ENCODE results near the gene MPG.

The MPG gene

GRCh38 chr16:97822-98221 is 19.8 kb downstream of the MPG start:
- no peak overlapping the region for H3K4me3 ChIP-seq (ENCODE audit: low read length)
- H3K36me3 ChIP-seq (ENCODE audit: control insufficient read depth, insufficient read depth, low read length): no peaks in the 10 kb centered on the region
- no peaks in the 10 kb centered on the region for H3K4me1 ChIP-seq (ENCODE audit: control insufficient read depth, insufficient read depth, low read length)
- H3K9me3 ChIP-seq (ENCODE audit: control insufficient read depth, low read length): no peaks in the 10 kb centered on the region
- no peaks in the 10 kb centered on the region for H3K27me3 ChIP-seq (ENCODE audit: control insufficient read depth, insufficient read depth, low read length)
- no peak overlapping the region for H3K9ac ChIP-seq (ENCODE audit: low read length)

GRCh38 chr16:100989-101388 is 23.0 kb downstream of the MPG start:
- no peaks in the 10 kb centered on the region for H3K27me3 ChIP-seq (ENCODE audit: control insufficient read depth, insufficient read depth, low read length)
- H3K36me3 ChIP-seq (ENCODE audit: control insufficient read depth, insufficient read depth, low read length): no peaks in the 10 kb centered on the region
- no peak overlapping the region for H3K4me3 ChIP-seq (ENCODE audit: low read length)
- H3K9ac ChIP-seq (ENCODE audit: low read length): no peak overlapping the region
- H3K4me1 ChIP-seq (ENCODE audit: control insufficient read depth, insufficient read depth, low read length): no peaks in the 10 kb centered on the region
- H3K9me3 ChIP-seq (ENCODE audit: control insufficient read depth, low read length): no peaks in the 10 kb centered on the region

GRCh38 chr16:101586-101985 is 23.6 kb downstream of the MPG start:
- Histone ChIP-seq H3K9ac (ENCODE audit: low read length) (no peak overlapping the region), H3K9me3 (ENCODE audit: control insufficient read depth, low read length) (no peaks in the 10 kb centered on the region), H3K4me3 (ENCODE audit: low read length) (no peak overlapping the region), H3K27me3 (ENCODE audit: control insufficient read depth, insufficient read depth, low read length) (no peaks in the 10 kb centered on the region), H3K4me1 (ENCODE audit: control insufficient read depth, insufficient read depth, low read length) (no peaks in the 10 kb centered on the region), H3K36me3 (ENCODE audit: control insufficient read depth, insufficient read depth, low read length) (no peaks in the 10 kb centered on the region)

- H3K4me3 ChIP-seq (ENCODE audit: low read length): no peak overlapping the region
- H3K27me3 ChIP-seq (ENCODE audit: control insufficient read depth, insufficient read depth, low read length): no peaks in the 10 kb centered on the region
- H3K9ac ChIP-seq (ENCODE audit: low read length): no peak overlapping the region
- H3K36me3 ChIP-seq (ENCODE audit: control insufficient read depth, insufficient read depth, low read length): no peaks in the 10 kb centered on the region
- H3K4me1 ChIP-seq (ENCODE audit: control insufficient read depth, insufficient read depth, low read length): no peaks in the 10 kb centered on the region
- no peaks in the 10 kb centered on the region for H3K9me3 ChIP-seq (ENCODE audit: control insufficient read depth, low read length)
Observed at GRCh38 chr16:102060-102855, 24.2 kb downstream of the MPG start.

GRCh38 chr16:104355-104754 is 26.3 kb downstream of the MPG start:
- Histone ChIP-seq H3K9ac (ENCODE audit: low read length) (no peak overlapping the region), H3K36me3 (ENCODE audit: control insufficient read depth, insufficient read depth, low read length) (no peaks in the 10 kb centered on the region), H3K4me3 (ENCODE audit: low read length) (no peak overlapping the region), H3K27me3 (ENCODE audit: control insufficient read depth, insufficient read depth, low read length) (no peaks in the 10 kb centered on the region), H3K4me1 (ENCODE audit: control insufficient read depth, insufficient read depth, low read length) (no peaks in the 10 kb centered on the region), H3K9me3 (ENCODE audit: control insufficient read depth, low read length) (no peaks in the 10 kb centered on the region)

- H3K36me3 ChIP-seq (ENCODE audit: control insufficient read depth, insufficient read depth, low read length): no peaks in the 10 kb centered on the region
- H3K9ac ChIP-seq (ENCODE audit: low read length): no peak overlapping the region
- no peaks in the 10 kb centered on the region for H3K27me3 ChIP-seq (ENCODE audit: control insufficient read depth, insufficient read depth, low read length)
- H3K9me3 ChIP-seq (ENCODE audit: control insufficient read depth, low read length): no peaks in the 10 kb centered on the region
- H3K4me1 ChIP-seq (ENCODE audit: control insufficient read depth, insufficient read depth, low read length): no peaks in the 10 kb centered on the region
- no peak overlapping the region for H3K4me3 ChIP-seq (ENCODE audit: low read length)
Observed at GRCh38 chr16:104928-105327, 26.9 kb downstream of the MPG start.

- no peaks in the 10 kb centered on the region for H3K4me1 ChIP-seq (ENCODE audit: control insufficient read depth, insufficient read depth, low read length)
- no peaks in the 10 kb centered on the region for H3K36me3 ChIP-seq (ENCODE audit: control insufficient read depth, insufficient read depth, low read length)
Observed at GRCh38 chr16:105521-105920, 27.5 kb downstream of the MPG start.

GRCh38 chr16:106623-107324 is 28.7 kb downstream of the MPG start:
- no peak overlapping the region for H3K4me3 ChIP-seq (ENCODE audit: low read length)
- no peaks in the 10 kb centered on the region for H3K4me1 ChIP-seq (ENCODE audit: control insufficient read depth, insufficient read depth, low read length)
- H3K36me3 ChIP-seq (ENCODE audit: control insufficient read depth, insufficient read depth, low read length): no peaks in the 10 kb centered on the region
- no peak overlapping the region for H3K9ac ChIP-seq (ENCODE audit: low read length)
- H3K9me3 ChIP-seq (ENCODE audit: control insufficient read depth, low read length): no peaks in the 10 kb centered on the region
- H3K27me3 ChIP-seq (ENCODE audit: control insufficient read depth, insufficient read depth, low read length): no peaks in the 10 kb centered on the region

More at GRCh38 chr16:105521-105920, 27.5 kb downstream of the MPG start:
- H3K9ac ChIP-seq (ENCODE audit: low read length): no peak overlapping the region
- H3K27me3 ChIP-seq (ENCODE audit: control insufficient read depth, insufficient read depth, low read length): no peaks in the 10 kb centered on the region
- H3K4me3 ChIP-seq (ENCODE audit: low read length): no peak overlapping the region
- H3K9me3 ChIP-seq (ENCODE audit: control insufficient read depth, low read length): no peaks in the 10 kb centered on the region

GRCh38 chr16:112153-112840 is 34.3 kb downstream of the MPG start:
- Histone ChIP-seq H3K36me3 (ENCODE audit: control insufficient read depth, insufficient read depth, low read length) (no peaks in the 10 kb centered on the region), H3K27me3 (ENCODE audit: control insufficient read depth, insufficient read depth, low read length) (no peaks in the 10 kb centered on the region), H3K9ac (ENCODE audit: low read length) (no peak overlapping the region), H3K4me3 (ENCODE audit: low read length) (no peak overlapping the region), H3K4me1 (ENCODE audit: control insufficient read depth, insufficient read depth, low read length) (peaks cover 6% of the 10 kb centered on the region), H3K9me3 (ENCODE audit: control insufficient read depth, low read length) (no peaks in the 10 kb centered on the region)

- no peak overlapping the region for H3K9ac ChIP-seq (ENCODE audit: low read length)
- no peaks in the 10 kb centered on the region for H3K36me3 ChIP-seq (ENCODE audit: control insufficient read depth, insufficient read depth, low read length)
- no peak overlapping the region for H3K4me3 ChIP-seq (ENCODE audit: low read length)
Observed at GRCh38 chr16:114327-114726, 36.3 kb downstream of the MPG start.

GRCh38 chr16:116015-116414 is 38.0 kb downstream of the MPG start:
- no peak overlapping the region for H3K9ac ChIP-seq (ENCODE audit: low read length)
- peaks cover 21% of the 10 kb centered on the region for H3K4me1 ChIP-seq (ENCODE audit: control insufficient read depth, insufficient read depth, low read length)
- no peak overlapping the region for H3K4me3 ChIP-seq (ENCODE audit: low read length)
- H3K27me3 ChIP-seq (ENCODE audit: control insufficient read depth, insufficient read depth, low read length): no peaks in the 10 kb centered on the region
- H3K36me3 ChIP-seq (ENCODE audit: control insufficient read depth, insufficient read depth, low read length): no peaks in the 10 kb centered on the region
- H3K9me3 ChIP-seq (ENCODE audit: control insufficient read depth, low read length): no peaks in the 10 kb centered on the region

More at GRCh38 chr16:114327-114726, 36.3 kb downstream of the MPG start:
- Histone ChIP-seq H3K9me3 (ENCODE audit: control insufficient read depth, low read length) (no peaks in the 10 kb centered on the region), H3K4me1 (ENCODE audit: control insufficient read depth, insufficient read depth, low read length) (peaks cover 21% of the 10 kb centered on the region), H3K27me3 (ENCODE audit: control insufficient read depth, insufficient read depth, low read length) (no peaks in the 10 kb centered on the region)
